ENCODE data around the gene CHST12.
"Not testable (repeated sequence)": the region's sequence is repeated elsewhere in the genome, so short reads cannot be mapped to it uniquely, and the experiment has no call there.

Gene CHST12

GRCh38 chr7:2465928-2466327, 62.5 kb downstream of the CHST12 start:
- TF ChIP-seq TAF1 (IDR thresholded peaks at IDR 0.05; ENCODE audit: low read depth, low read length) (no peak), POLR2A (IDR thresholded peaks at IDR 0.05; ENCODE audit: low read depth, low read length) (no peak), PAX5 (IDR thresholded peaks at IDR 0.05; ENCODE audit: insufficient read depth, low read length, severe bottlenecking) (no peak), SPI1 (IDR thresholded peaks at IDR 0.05; ENCODE audit: low read depth, low read length) (no peak), POU2F2 (IDR thresholded peaks at IDR 0.05; ENCODE audit: low read depth, low read length) (no peak), POLR2AphosphoS5 (IDR thresholded peaks at IDR 0.05; ENCODE audit: low read depth, low read length) (no peak)
- no peak for DNase-seq (ENCODE audit: insufficient read length, low spot score)
- no peak for FAIRE-seq

- TF ChIP-seq POLR2AphosphoS5 (IDR thresholded peaks at IDR 0.05; ENCODE audit: low read depth, low read length) (no peak), POLR2A (IDR thresholded peaks at IDR 0.05; ENCODE audit: low read depth, low read length) (no peak), POU2F2 (IDR thresholded peaks at IDR 0.05; ENCODE audit: low read depth, low read length) (no peak), TAF1 (IDR thresholded peaks at IDR 0.05; ENCODE audit: low read depth, low read length) (no peak), SPI1 (IDR thresholded peaks at IDR 0.05; ENCODE audit: low read depth, low read length) (no peak), PAX5 (IDR thresholded peaks at IDR 0.05; ENCODE audit: insufficient read depth, low read length, severe bottlenecking) (no peak)
Observed at GRCh38 chr7:2466675-2467074, 63.3 kb downstream of the CHST12 start.

GRCh38 chr7:2468227-2468626, 64.8 kb downstream of the CHST12 start:
- no peak for TF ChIP-seq TAF1 (IDR thresholded peaks at IDR 0.05; ENCODE audit: low read depth, low read length)
- no peak for TF ChIP-seq SPI1 (IDR thresholded peaks at IDR 0.05; ENCODE audit: low read depth, low read length)
- no peak for TF ChIP-seq PAX5 (IDR thresholded peaks at IDR 0.05; ENCODE audit: insufficient read depth, low read length, severe bottlenecking)
- TF ChIP-seq POLR2A (IDR thresholded peaks at IDR 0.05; ENCODE audit: low read depth, low read length): no peak
- no peak for TF ChIP-seq POLR2AphosphoS5 (IDR thresholded peaks at IDR 0.05; ENCODE audit: low read depth, low read length)
- no peak for TF ChIP-seq POU2F2 (IDR thresholded peaks at IDR 0.05; ENCODE audit: low read depth, low read length)
- DNase-seq (ENCODE audit: insufficient read length, low spot score) (no peak), FAIRE-seq (no peak)

More at GRCh38 chr7:2466675-2467074, 63.3 kb downstream of the CHST12 start:
- DNase-seq (ENCODE audit: insufficient read length, low spot score) (no peak), FAIRE-seq (no peak)

GRCh38 chr7:2469460-2470203, 66.2 kb downstream of the CHST12 start:
- peak; percentile 22 for DNase-seq (ENCODE audit: insufficient read length, low spot score)
- FAIRE-seq: not testable (repeated sequence)

GRCh38 chr7:2470204-2471021, 67.0 kb downstream of the CHST12 start:
- DNase-seq (ENCODE audit: insufficient read length, low spot score): peak; percentile 22
- TF ChIP-seq POLR2A (IDR thresholded peaks at IDR 0.05; ENCODE audit: low read depth, low read length) (no peak), SPI1 (IDR thresholded peaks at IDR 0.05; ENCODE audit: low read depth, low read length) (no peak), PAX5 (IDR thresholded peaks at IDR 0.05; ENCODE audit: insufficient read depth, low read length, severe bottlenecking) (no peak), POLR2AphosphoS5 (IDR thresholded peaks at IDR 0.05; ENCODE audit: low read depth, low read length) (no peak), POU2F2 (IDR thresholded peaks at IDR 0.05; ENCODE audit: low read depth, low read length) (no peak), TAF1 (IDR thresholded peaks at IDR 0.05; ENCODE audit: low read depth, low read length) (no peak)
- no peak for FAIRE-seq

- TF ChIP-seq TAF1 (IDR thresholded peaks at IDR 0.05; ENCODE audit: low read depth, low read length): no peak
- TF ChIP-seq POU2F2 (IDR thresholded peaks at IDR 0.05; ENCODE audit: low read depth, low read length): no peak
- TF ChIP-seq POLR2A (IDR thresholded peaks at IDR 0.05; ENCODE audit: low read depth, low read length): no peak
- no peak for TF ChIP-seq PAX5 (IDR thresholded peaks at IDR 0.05; ENCODE audit: insufficient read depth, low read length, severe bottlenecking)
- TF ChIP-seq SPI1 (IDR thresholded peaks at IDR 0.05; ENCODE audit: low read depth, low read length): no peak
- no peak for TF ChIP-seq POLR2AphosphoS5 (IDR thresholded peaks at IDR 0.05; ENCODE audit: low read depth, low read length)
- FAIRE-seq (no peak), DNase-seq (ENCODE audit: insufficient read length, low spot score) (no peak)
Observed at GRCh38 chr7:2471022-2471329, 67.6 kb downstream of the CHST12 start.

GRCh38 chr7:2471396-2471795, 68.0 kb downstream of the CHST12 start:
- DNase-seq (ENCODE audit: insufficient read length, low spot score): no peak
- TF ChIP-seq SPI1 (IDR thresholded peaks at IDR 0.05; ENCODE audit: low read depth, low read length) (no peak), TAF1 (IDR thresholded peaks at IDR 0.05; ENCODE audit: low read depth, low read length) (no peak), POLR2A (IDR thresholded peaks at IDR 0.05; ENCODE audit: low read depth, low read length) (no peak), POU2F2 (IDR thresholded peaks at IDR 0.05; ENCODE audit: low read depth, low read length) (no peak), POLR2AphosphoS5 (IDR thresholded peaks at IDR 0.05; ENCODE audit: low read depth, low read length) (no peak), PAX5 (IDR thresholded peaks at IDR 0.05; ENCODE audit: insufficient read depth, low read length, severe bottlenecking) (no peak)
- no peak for FAIRE-seq

GRCh38 chr7:2472739-2473138, 69.3 kb downstream of the CHST12 start:
- DNase-seq (ENCODE audit: insufficient read length, low spot score): no peak
- TF ChIP-seq POLR2AphosphoS5 (IDR thresholded peaks at IDR 0.05; ENCODE audit: low read depth, low read length) (no peak), SPI1 (IDR thresholded peaks at IDR 0.05; ENCODE audit: low read depth, low read length) (no peak), POU2F2 (IDR thresholded peaks at IDR 0.05; ENCODE audit: low read depth, low read length) (no peak)
- no peak for FAIRE-seq

GRCh38 chr7:2473496-2474180, 70.2 kb downstream of the CHST12 start:
- FAIRE-seq (no peak), DNase-seq (ENCODE audit: insufficient read length, low spot score) (no peak)
- TF ChIP-seq POLR2AphosphoS5 (IDR thresholded peaks at IDR 0.05; ENCODE audit: low read depth, low read length): no peak

- TF ChIP-seq TAF1 (IDR thresholded peaks at IDR 0.05; ENCODE audit: low read depth, low read length) (no peak), POLR2A (IDR thresholded peaks at IDR 0.05; ENCODE audit: low read depth, low read length) (no peak), PAX5 (IDR thresholded peaks at IDR 0.05; ENCODE audit: insufficient read depth, low read length, severe bottlenecking) (no peak), SPI1 (IDR thresholded peaks at IDR 0.05; ENCODE audit: low read depth, low read length) (no peak)
- DNase-seq (ENCODE audit: insufficient read length, low spot score) (no peak), FAIRE-seq (no peak)
Observed at GRCh38 chr7:2474224-2474623, 70.8 kb downstream of the CHST12 start.
